ENCODE results near the gene ATP8B4. TPM values are rescaled to one million over a fixed set of nuclear protein-coding genes. Genes with fewer than 3 reads are reported as not detected.

Gene ATP8B4
- polyA plus RNA-seq, 1 donor, result 4.4 TPM

GRCh38 chr15:50150851-50151250 is 31.8 kb upstream of the ATP8B4 start:
- Histone ChIP-seq H3K4me1 (ENCODE audit: control insufficient read depth, insufficient read depth, low read length) (no peaks in the 10 kb centered on the region), H3K4me3 (ENCODE audit: low read length) (no peak overlapping the region), H3K9me3 (ENCODE audit: control insufficient read depth, low read depth, low read length) (peaks cover 6% of the 10 kb centered on the region), H3K27ac (ENCODE audit: low read length) (no peak overlapping the region), H3K27me3 (ENCODE audit: control insufficient read depth, insufficient read depth, low read length) (no peaks in the 10 kb centered on the region), H3K36me3 (ENCODE audit: control insufficient read depth, insufficient read depth, low read length) (no peaks in the 10 kb centered on the region)
- DNase-seq, result no peak

- no peak for DNase-seq
- no peaks in the 10 kb centered on the region for H3K27me3 ChIP-seq (ENCODE audit: control insufficient read depth, insufficient read depth, low read length)
- no peaks in the 10 kb centered on the region for H3K36me3 ChIP-seq (ENCODE audit: control insufficient read depth, insufficient read depth, low read length)
- no peak overlapping the region for H3K27ac ChIP-seq (ENCODE audit: low read length)
- WGBS (ENCODE audit: insufficient coverage, low lambda C conversion rate), result no CpG with 5 or more reads among the region's 3 CpGs
- no peaks in the 10 kb centered on the region for H3K4me1 ChIP-seq (ENCODE audit: control insufficient read depth, insufficient read depth, low read length)
- H3K9me3 ChIP-seq (ENCODE audit: control insufficient read depth, low read depth, low read length), result peaks cover 6% of the 10 kb centered on the region
- no peak overlapping the region for H3K4me3 ChIP-seq (ENCODE audit: low read length)
These were observed 31.3 kb upstream of the ATP8B4 start for GRCh38 chr15:50150349-50150748.

DNA sequence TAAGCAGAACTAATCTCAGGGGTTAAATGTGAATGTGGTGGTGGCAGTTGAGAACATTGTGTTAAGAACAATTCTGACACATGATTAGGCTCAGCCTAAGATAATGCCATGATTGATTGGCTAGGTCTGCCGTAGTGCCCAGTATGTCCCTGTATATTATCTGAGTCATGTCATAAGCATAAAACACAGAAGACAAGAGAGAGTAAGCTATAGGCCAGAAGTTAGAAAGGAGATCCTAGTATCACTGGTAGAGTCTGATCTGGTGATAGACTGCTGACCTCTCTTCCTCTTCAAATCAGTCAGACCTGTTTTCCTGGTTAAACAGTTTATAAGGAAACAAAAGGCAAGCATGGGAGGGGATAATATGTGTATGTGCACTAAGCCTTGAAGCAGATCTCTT is 30.1 kb upstream of the ATP8B4 start:
- no peaks in the 10 kb centered on the region for H3K27me3 ChIP-seq (ENCODE audit: control insufficient read depth, insufficient read depth, low read length)
- H3K27ac ChIP-seq (ENCODE audit: low read length), result no peak overlapping the region
- H3K4me1 ChIP-seq (ENCODE audit: control insufficient read depth, insufficient read depth, low read length), result no peaks in the 10 kb centered on the region
- no peaks in the 10 kb centered on the region for H3K36me3 ChIP-seq (ENCODE audit: control insufficient read depth, insufficient read depth, low read length)
- no peaks in the 10 kb centered on the region for H3K9me3 ChIP-seq (ENCODE audit: control insufficient read depth, low read depth, low read length)
- DNase-seq, result no peak
- WGBS (ENCODE audit: insufficient coverage, low lambda C conversion rate), result no CpG with 5 or more reads among the region's 1 CpG
- no peak overlapping the region for H3K4me3 ChIP-seq (ENCODE audit: low read length)

DNA sequence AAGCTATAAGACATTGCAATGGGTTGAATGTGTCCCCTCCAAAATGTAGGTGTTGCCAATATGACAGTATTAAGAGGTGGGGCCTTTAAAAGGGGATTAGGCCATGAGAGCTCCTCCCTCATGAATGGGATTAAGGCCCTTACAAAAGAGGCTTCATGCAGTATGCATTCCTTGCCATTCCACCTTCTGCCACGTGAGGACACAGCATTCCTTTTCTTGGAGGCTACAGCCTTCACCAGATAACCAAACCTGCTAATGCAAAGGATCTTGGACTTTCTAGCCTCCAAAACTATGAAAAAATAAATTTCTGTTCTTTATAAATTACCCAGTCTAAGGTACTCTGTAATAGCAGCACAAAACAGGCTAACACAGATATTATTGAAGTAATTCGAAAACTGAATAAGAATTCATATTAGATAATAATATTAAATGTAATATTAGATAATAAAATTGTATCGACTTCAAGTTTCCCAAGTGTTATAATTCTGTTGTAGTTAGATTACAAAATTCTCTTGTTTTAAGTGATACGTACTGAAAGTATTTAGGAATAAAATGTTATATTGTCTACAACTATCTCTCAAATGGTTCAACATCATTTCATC is 29.4 kb upstream of the ATP8B4 start:
- DNase-seq, result peak; percentile 45 to 48
- Histone ChIP-seq H3K4me1 (ENCODE audit: control insufficient read depth, insufficient read depth, low read length) (no peaks in the 10 kb centered on the region), H3K9me3 (ENCODE audit: control insufficient read depth, low read depth, low read length) (no peaks in the 10 kb centered on the region), H3K36me3 (ENCODE audit: control insufficient read depth, insufficient read depth, low read length) (no peaks in the 10 kb centered on the region), H3K4me3 (ENCODE audit: low read length) (no peak overlapping the region), H3K27me3 (ENCODE audit: control insufficient read depth, insufficient read depth, low read length) (no peaks in the 10 kb centered on the region), H3K27ac (ENCODE audit: low read length) (no peak overlapping the region)
- 100% methylated on average over 2 of the region's 4 CpGs for WGBS (ENCODE audit: insufficient coverage, low lambda C conversion rate)

DNA sequence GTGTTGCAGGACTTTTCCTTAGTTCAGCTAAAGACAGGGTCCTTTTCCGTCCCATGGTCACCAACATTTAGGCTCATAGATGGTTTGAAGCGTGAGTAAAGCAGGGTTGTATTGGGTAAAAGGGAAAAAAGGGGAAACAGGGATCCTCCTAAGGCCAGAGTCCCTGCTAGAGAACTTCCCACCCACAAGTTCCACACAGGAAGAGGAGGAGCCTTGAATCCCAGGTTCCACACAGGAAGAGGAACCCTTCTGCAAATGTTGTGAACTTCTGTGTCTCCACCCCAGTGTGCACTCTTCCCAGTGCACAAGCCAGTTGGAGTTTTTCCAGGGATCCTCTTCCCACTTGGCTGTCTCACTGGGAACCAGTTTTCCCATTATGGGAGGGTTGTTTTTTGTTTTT is 27.6 kb upstream of the ATP8B4 start:
- no peak for DNase-seq
- no peaks in the 10 kb centered on the region for H3K36me3 ChIP-seq (ENCODE audit: control insufficient read depth, insufficient read depth, low read length)
- no CpG with 5 or more reads among the region's 2 CpGs for WGBS (ENCODE audit: insufficient coverage, low lambda C conversion rate)
- no peak overlapping the region for H3K4me3 ChIP-seq (ENCODE audit: low read length)
- H3K9me3 ChIP-seq (ENCODE audit: control insufficient read depth, low read depth, low read length), result no peaks in the 10 kb centered on the region
- no peak overlapping the region for H3K27ac ChIP-seq (ENCODE audit: low read length)
- no peaks in the 10 kb centered on the region for H3K27me3 ChIP-seq (ENCODE audit: control insufficient read depth, insufficient read depth, low read length)
- H3K4me1 ChIP-seq (ENCODE audit: control insufficient read depth, insufficient read depth, low read length), result no peaks in the 10 kb centered on the region

- no peak overlapping the region for H3K4me3 ChIP-seq (ENCODE audit: low read length)
- H3K27me3 ChIP-seq (ENCODE audit: control insufficient read depth, insufficient read depth, low read length), result no peaks in the 10 kb centered on the region
- H3K9me3 ChIP-seq (ENCODE audit: control insufficient read depth, low read depth, low read length), result no peaks in the 10 kb centered on the region
- no peak overlapping the region for H3K27ac ChIP-seq (ENCODE audit: low read length)
- peak; percentile 35 to 50 for DNase-seq
- 20% methylated on average over 1 of the region's 2 CpGs for WGBS (ENCODE audit: insufficient coverage, low lambda C conversion rate)
- no peaks in the 10 kb centered on the region for H3K4me1 ChIP-seq (ENCODE audit: control insufficient read depth, insufficient read depth, low read length)
- H3K36me3 ChIP-seq (ENCODE audit: control insufficient read depth, insufficient read depth, low read length), result no peaks in the 10 kb centered on the region
These were observed 26.4 kb upstream of the ATP8B4 start for GRCh38 chr15:50145451-50145872.

GRCh38 chr15:50144341-50145120 is 25.5 kb upstream of the ATP8B4 start:
- H3K9me3 ChIP-seq (ENCODE audit: control insufficient read depth, low read depth, low read length), result no peaks in the 10 kb centered on the region
- H3K27ac ChIP-seq (ENCODE audit: low read length), result no peak overlapping the region
- H3K4me3 ChIP-seq (ENCODE audit: low read length), result no peak overlapping the region
- H3K4me1 ChIP-seq (ENCODE audit: control insufficient read depth, insufficient read depth, low read length), result no peaks in the 10 kb centered on the region
- DNase-seq, result no peak
- H3K36me3 ChIP-seq (ENCODE audit: control insufficient read depth, insufficient read depth, low read length), result no peaks in the 10 kb centered on the region
- WGBS (ENCODE audit: insufficient coverage, low lambda C conversion rate), result no CpG with 5 or more reads among the region's 6 CpGs
- no peaks in the 10 kb centered on the region for H3K27me3 ChIP-seq (ENCODE audit: control insufficient read depth, insufficient read depth, low read length)

DNA sequence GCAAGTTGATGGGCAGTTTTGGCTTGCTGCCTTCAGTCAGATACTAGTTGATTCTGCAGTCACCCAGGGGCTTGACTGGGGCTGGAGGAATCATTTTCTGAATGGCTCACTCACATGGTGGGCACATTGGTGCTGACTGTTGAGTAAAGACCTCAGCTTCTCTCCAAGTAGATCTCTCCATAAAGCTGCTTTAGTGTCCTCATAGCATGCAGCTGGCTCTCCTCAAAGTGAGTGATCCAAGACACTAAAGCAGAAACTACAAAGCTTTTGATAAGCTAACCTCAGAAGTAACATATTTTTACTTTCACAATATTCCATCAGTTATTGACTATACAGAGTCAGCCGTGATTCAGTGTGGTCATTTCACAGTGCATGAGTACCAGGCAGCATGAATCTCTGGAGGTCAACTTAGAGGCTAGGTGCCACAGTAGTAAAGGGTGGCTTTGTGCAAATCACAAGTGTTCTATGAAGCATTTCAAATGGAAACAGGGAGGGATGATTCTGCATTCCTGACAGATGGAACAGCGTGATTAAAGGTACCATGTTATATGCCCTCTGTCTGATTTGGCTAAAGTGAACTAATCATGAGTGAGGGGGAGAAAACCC is 24.3 kb upstream of the ATP8B4 start:
- DNase-seq, result no peak
- H3K27ac ChIP-seq (ENCODE audit: low read length), result no peak overlapping the region
- no peaks in the 10 kb centered on the region for H3K9me3 ChIP-seq (ENCODE audit: control insufficient read depth, low read depth, low read length)
- 100% methylated on average over 1 of the region's 2 CpGs for WGBS (ENCODE audit: insufficient coverage, low lambda C conversion rate)
- no peaks in the 10 kb centered on the region for H3K4me1 ChIP-seq (ENCODE audit: control insufficient read depth, insufficient read depth, low read length)
- no peaks in the 10 kb centered on the region for H3K36me3 ChIP-seq (ENCODE audit: control insufficient read depth, insufficient read depth, low read length)
- no peaks in the 10 kb centered on the region for H3K27me3 ChIP-seq (ENCODE audit: control insufficient read depth, insufficient read depth, low read length)
- H3K4me3 ChIP-seq (ENCODE audit: low read length), result no peak overlapping the region

- H3K9me3 ChIP-seq (ENCODE audit: control insufficient read depth, low read depth, low read length), result no peaks in the 10 kb centered on the region
- no peaks in the 10 kb centered on the region for H3K36me3 ChIP-seq (ENCODE audit: control insufficient read depth, insufficient read depth, low read length)
- no peak overlapping the region for H3K4me3 ChIP-seq (ENCODE audit: low read length)
- no peak for DNase-seq
- no peaks in the 10 kb centered on the region for H3K4me1 ChIP-seq (ENCODE audit: control insufficient read depth, insufficient read depth, low read length)
- no peak overlapping the region for H3K27ac ChIP-seq (ENCODE audit: low read length)
- no peaks in the 10 kb centered on the region for H3K27me3 ChIP-seq (ENCODE audit: control insufficient read depth, insufficient read depth, low read length)
- no CpG with 5 or more reads among the region's 5 CpGs for WGBS (ENCODE audit: insufficient coverage, low lambda C conversion rate)
These were observed 22.8 kb upstream of the ATP8B4 start for GRCh38 chr15:50141856-50142255.

- Histone ChIP-seq H3K27ac (ENCODE audit: low read length) (no peak overlapping the region), H3K36me3 (ENCODE audit: control insufficient read depth, insufficient read depth, low read length) (no peaks in the 10 kb centered on the region), H3K4me3 (ENCODE audit: low read length) (no peak overlapping the region), H3K27me3 (ENCODE audit: control insufficient read depth, insufficient read depth, low read length) (no peaks in the 10 kb centered on the region), H3K9me3 (ENCODE audit: control insufficient read depth, low read depth, low read length) (no peaks in the 10 kb centered on the region), H3K4me1 (ENCODE audit: control insufficient read depth, insufficient read depth, low read length) (no peaks in the 10 kb centered on the region)
- WGBS (ENCODE audit: insufficient coverage, low lambda C conversion rate), result no CpG with 5 or more reads among the region's 3 CpGs
- DNase-seq, result no peak
These were observed 21.9 kb upstream of the ATP8B4 start for GRCh38 chr15:50140983-50141382.

All from large intestine (tissue), 3 donors.